ENCODE results near the gene TMEM30B. TPM values are rescaled to one million over a fixed set of nuclear protein-coding genes. Genes with fewer than 3 reads are reported as not detected.
A peak's percentile ranks its signal among the peaks of the same experiment; 100 is the strongest.
"Not testable (repeated sequence)": the region's sequence is repeated elsewhere in the genome, so short reads cannot be mapped to it uniquely, and the experiment has no call there.

Gene TMEM30B
- total and polyA plus RNA-seq, 2 of the 4 experiments (the other 2 are of a cell fraction), result 0.03 TPM; not detected in 1

- Histone ChIP-seq H3K4me1 (ENCODE audit: control insufficient read depth, insufficient read depth, low read length) (no peaks in the 10 kb centered on the region; the same call in 1 of the 2 replicates), H3K27ac (ENCODE audit: insufficient read depth, low read length) (no peak overlapping the region), H3K36me3 (ENCODE audit: control insufficient read depth, insufficient read depth, low read length) (no peaks in the 10 kb centered on the region), H3K9me3 (ENCODE audit: control insufficient read depth, insufficient read depth, low read length) (peaks cover 5% of the 10 kb centered on the region; the same call in 1 of the 2 replicates), H2BK5ac (ENCODE audit: low read depth, low read length, poor library complexity, severe bottlenecking) (no peak overlapping the region), H2BK120ac (ENCODE audit: low read depth, low read length) (no peak overlapping the region), H3K9me1 (ENCODE audit: insufficient read depth, low read length) (no peaks in the 10 kb centered on the region), H2AFZ (replicated peaks; ENCODE audit: low read length, poor library complexity) (peak overlapping the region; percentile 91), H3K4me2 (ENCODE audit: low read depth, low read length) (peak overlapping the region; percentile 55), H3K4me3 (ENCODE audit: insufficient read depth, low read depth, low read length) (peak overlapping the region; percentile 39), H3K23ac (ENCODE audit: low read depth, low read length) (no peak overlapping the region; the same call in 1 of the 2 replicates), H3K9ac (ENCODE audit: low read depth, low read length) (no peak overlapping the region), H2BK15ac (ENCODE audit: low read depth, low read length) (no peak overlapping the region), H3K4ac (ENCODE audit: low read depth, low read length) (no peak overlapping the region), H2BK20ac (ENCODE audit: low read depth, low read length) (no peak overlapping the region), H3K27me3 (ENCODE audit: control insufficient read depth, insufficient read depth, low read length) (peaks cover 59% of the 10 kb centered on the region), H3K18ac (ENCODE audit: low read depth, low read length) (no peak overlapping the region), H4K91ac (ENCODE audit: insufficient read depth, low read depth, low read length) (no peak overlapping the region), H3K79me1 (ENCODE audit: low read depth in 1 of 2, low read length in 2 of 2) (no peaks in the 10 kb centered on the region), H2AK9ac (replicated peaks; ENCODE audit: low read depth, low read length, poor library complexity) (no peak overlapping the region), H4K20me1 (ENCODE audit: insufficient read depth, low read length) (no peaks in the 10 kb centered on the region), H4K5ac (ENCODE audit: low read depth, low read length) (no peak overlapping the region), H4K8ac (ENCODE audit: low read depth in 2 of 2, low read length in 2 of 2) (no peak overlapping the region), H3K56ac (ENCODE audit: extremely low read depth, insufficient read depth, low read length) (no peak overlapping the region), H2AK5ac (ENCODE audit: low read depth, low read length) (no peak overlapping the region), H3K14ac (replicated peaks; ENCODE audit: low read depth, low read length) (no peak overlapping the region)
- TF ChIP-seq POLR2A (IDR thresholded peaks at IDR 0.05; ENCODE audit: low read depth, low read length), result no peak
- no peak for TF ChIP-seq RFX5 (IDR thresholded peaks at IDR 0.05; ENCODE audit: low read depth, low read length)
- TF ChIP-seq RCOR1 (IDR thresholded peaks at IDR 0.05; ENCODE audit: insufficient replicate concordance, low read length), result no peak
- no peak for TF ChIP-seq MXI1 (IDR thresholded peaks at IDR 0.05; ENCODE audit: borderline replicate concordance, low read depth, low read length)
- TF ChIP-seq BHLHE40 (IDR thresholded peaks at IDR 0.05; ENCODE audit: low read depth, low read length), result no peak
- intact Hi-C loops (cut with micrococcal nuclease), result no loop called here
- no peak for DNase-seq
- dilution Hi-C loops (cut with HindIII; ENCODE audit: low sequenced_read_pairs, unreplicated experiment), result no loop called here
- 7% methylated on average over 3 of the region's 29 CpGs; no CpG with 5 or more reads in 1 of the 2 experiments for WGBS, 2 experiments (ENCODE audit: extremely low coverage in 2 of 2, insufficient read length in 1 of 2)
- ChIA-PET POLR2A (ENCODE audit: unreplicated experiment) (no interaction called here), CTCF (no interaction called here)
- BruUV-seq (replicated peaks), result no TSS peak
- in situ Hi-C loops (cut with MboI; ENCODE audit: low sequenced_read_pairs), result no loop called here
- ATAC-seq (ENCODE audit: low read depth), result no peak
These were observed 39.8 kb upstream of the TMEM30B start for GRCh38 chr14:61320806-61321384.

GRCh38 chr14:61320170-61320569, 39.0 kb upstream of the TMEM30B start:
- H2AK9ac ChIP-seq (replicated peaks; ENCODE audit: low read depth, low read length, poor library complexity); H3K9ac ChIP-seq (ENCODE audit: low read depth, low read length); H3K4me2 ChIP-seq (ENCODE audit: low read depth, low read length); H2AK5ac ChIP-seq (ENCODE audit: low read depth, low read length); BruUV-seq (replicated peaks); H3K79me1 ChIP-seq (ENCODE audit: low read depth in 1 of 2, low read length in 2 of 2); CTCF ChIA-PET; H4K20me1 ChIP-seq (ENCODE audit: insufficient read depth, low read length); H4K91ac ChIP-seq (ENCODE audit: insufficient read depth, low read depth, low read length); H3K9me3 ChIP-seq (ENCODE audit: control insufficient read depth, insufficient read depth, low read length); H3K9me1 ChIP-seq (ENCODE audit: insufficient read depth, low read length); H4K8ac ChIP-seq (ENCODE audit: low read depth in 2 of 2, low read length in 2 of 2); dilution Hi-C loops (cut with HindIII; ENCODE audit: low sequenced_read_pairs, unreplicated experiment); H2BK5ac ChIP-seq (ENCODE audit: low read depth, low read length, poor library complexity, severe bottlenecking); H2BK120ac ChIP-seq (ENCODE audit: low read depth, low read length); H3K36me3 ChIP-seq (ENCODE audit: control insufficient read depth, insufficient read depth, low read length); H3K4me3 ChIP-seq (ENCODE audit: insufficient read depth, low read depth, low read length); H3K14ac ChIP-seq (replicated peaks; ENCODE audit: low read depth, low read length); H3K27ac ChIP-seq (ENCODE audit: insufficient read depth, low read length); H3K4me1 ChIP-seq (ENCODE audit: control insufficient read depth, insufficient read depth, low read length); H4K5ac ChIP-seq (ENCODE audit: low read depth, low read length); DNase-seq; H3K56ac ChIP-seq (ENCODE audit: extremely low read depth, insufficient read depth, low read length); H2BK20ac ChIP-seq (ENCODE audit: low read depth, low read length); intact Hi-C loops (cut with micrococcal nuclease); H3K18ac ChIP-seq (ENCODE audit: low read depth, low read length); in situ Hi-C loops (cut with MboI; ENCODE audit: low sequenced_read_pairs); H3K23ac ChIP-seq (ENCODE audit: low read depth, low read length); H3K4ac ChIP-seq (ENCODE audit: low read depth, low read length); H2BK15ac ChIP-seq (ENCODE audit: low read depth, low read length); POLR2A ChIA-PET (ENCODE audit: unreplicated experiment); H2AFZ ChIP-seq (replicated peaks; ENCODE audit: low read length, poor library complexity); ATAC-seq (ENCODE audit: low read depth): not testable (repeated sequence)
- WGBS, 2 experiments (ENCODE audit: extremely low coverage in 2 of 2, insufficient read length in 1 of 2), result no CpG with 5 or more reads among the region's 16 CpGs
- H3K27me3 ChIP-seq (ENCODE audit: control insufficient read depth, insufficient read depth, low read length), result peaks cover 61% of the 10 kb centered on the region

Measured in IMR-90 (cell line).